H1 (cell line): ENCODE results near the gene RNF26. TPM values are rescaled to one million over a fixed set of nuclear protein-coding genes. Genes with fewer than 3 reads are reported as not detected.

Source experiments
- CTCF ChIA-PET: fragments of 300-600 bp; sonication (Branson Sonifier 250); formaldehyde crosslinking; loops from one replicate; lab custom pipeline; 2021; ENCODE audit not compliant: partially characterized antibody; lab: Charles Lee
- POLR2A ChIA-PET: fragments of 300-600 bp; sonication (Branson Sonifier 250); formaldehyde crosslinking; loops from one replicate; lab custom pipeline; 2021; ENCODE audit warnings: inconsistent platforms; ENCODE audit not compliant: partially characterized antibody; lab: Charles Lee
- DNase-seq, 2 experiments: peaks; one replicate each; pipeline versions ENCODE4 v3.0.0 to v3.0.0-alpha.2; 2010 to 2022; ENCODE audit warnings: low spot score in 2 of 2, low read depth in 1 of 2, mixed read lengths in 1 of 2
- FAIRE-seq: peaks from 2 replicates; lab custom pipeline; 2011; peaks lifted over from hg19 to GRCh38; lab: Jason Lieb, UNC
- H2AFZ ChIP-seq: 2 replicates; pipeline ENCODE4 v1.8.1; 2012; ENCODE audit warnings: low read length, inconsistent platforms
- H2AK5ac ChIP-seq: 2 replicates; pipeline ENCODE4 v1.6.1; 2013; ENCODE audit warnings: low read depth, low read length
- H2BK120ac ChIP-seq: replicated peaks from 2 replicates; pipeline ENCODE3; 2013; ENCODE audit warnings: low read depth, low read length, inconsistent platforms
- H2BK12ac ChIP-seq: 2 replicates; pipeline ENCODE4 v1.6.1; 2013; ENCODE audit warnings: low read depth, low read length
- H2BK15ac ChIP-seq: 2 replicates; pipeline ENCODE4 v1.6.1; 2013; ENCODE audit warnings: low read length
- H2BK20ac ChIP-seq: 2 replicates; pipeline ENCODE4 v1.6.1; 2013; ENCODE audit warnings: low read length
- H2BK5ac ChIP-seq: 2 replicates; pipeline ENCODE4 v1.6.1; 2013; ENCODE audit warnings: low read depth, low read length
- H3K14ac ChIP-seq: 2 replicates; pipeline ENCODE4 v1.6.1; 2013; ENCODE audit warnings: inconsistent platforms; ENCODE audit not compliant: insufficient read length
- H3K18ac ChIP-seq: 2 replicates; pipeline ENCODE4 v1.6.1; 2013; ENCODE audit warnings: low read length; ENCODE audit errors: extremely low read depth
- H3K23ac ChIP-seq: 2 replicates; pipeline ENCODE4 v1.6.1; 2013; ENCODE audit warnings: inconsistent platforms; ENCODE audit not compliant: insufficient read length
- H3K23me2 ChIP-seq: 2 replicates; pipeline ENCODE4 v1.6.1; 2013; ENCODE audit warnings: low read depth, low read length
- H3K27ac ChIP-seq: 2 replicates; pipeline ENCODE4 v1.6.1; 2011; ENCODE audit warnings: low read depth, low read length, inconsistent platforms
- H3K27me3 ChIP-seq, 4 experiments: replicated peaks in 1 of 4; 1 replicate in 1 of 4; 2 replicates in 3 of 4; pipeline versions ENCODE4 v1.6.1 to v1.8.1; 2011 to 2013; ENCODE audit warnings: low read length in 3 of 4, mild to moderate bottlenecking in 3 of 4, inconsistent platforms in 2 of 4, mixed read lengths in 2 of 4, moderate library complexity in 1 of 4; ENCODE audit not compliant: control insufficient read depth in 3 of 4, insufficient read depth in 3 of 4; ENCODE audit errors: extremely low read depth in 1 of 4
- H3K36me3 ChIP-seq, 4 experiments: 2 replicates each; pipeline versions ENCODE4 v1.6.1 to v1.8.1; 2011 to 2013; ENCODE audit warnings: mild to moderate bottlenecking in 4 of 4, low read length in 3 of 4, moderate library complexity in 2 of 4, control low read depth in 1 of 4, inconsistent platforms in 1 of 4; ENCODE audit not compliant: insufficient read depth in 4 of 4, control insufficient read depth in 2 of 4
- H3K4ac ChIP-seq: replicated peaks from 2 replicates; pipeline ENCODE3; 2013; ENCODE audit warnings: low read length, low read depth, mixed read lengths, inconsistent platforms; ENCODE audit not compliant: insufficient read length
- H3K4me1 ChIP-seq, 4 experiments: replicated peaks in 1 of 4; 1 replicate in 1 of 4; 2 replicates in 3 of 4; pipeline versions ENCODE4 v1.6.1 to v1.8.1; 2011 to 2013; ENCODE audit warnings: low read length in 3 of 4, inconsistent platforms in 2 of 4, mixed read lengths in 1 of 4; ENCODE audit not compliant: insufficient read depth in 4 of 4, control insufficient read depth in 3 of 4
- H3K4me2 ChIP-seq, 2 experiments: 2 replicates each; pipeline versions ENCODE4 v1.6.1 to v1.8.1; 2011 to 2013; ENCODE audit warnings: low read depth in 2 of 2, low read length in 2 of 2, control low read depth in 1 of 2, inconsistent platforms in 1 of 2, mild to moderate bottlenecking in 1 of 2; ENCODE audit not compliant: insufficient read depth in 1 of 2
- H3K4me3 ChIP-seq, 4 experiments: fragments of 200-600, 300-600 bp in 1 of 4; sonication (generic), shearing (Covaris generic), sonication (Bioruptor Twin) in 1 of 4; 2 replicates each; pipeline versions ENCODE4 v1.5.1 to v1.8.1; 2011 to 2016; ENCODE audit warnings: low read length in 4 of 4, low read depth in 3 of 4, control low read depth in 2 of 4, inconsistent platforms in 2 of 4, mild to moderate bottlenecking in 2 of 4, mixed read lengths in 1 of 4, moderate library complexity in 1 of 4; ENCODE audit not compliant: insufficient read depth in 2 of 4; ENCODE audit errors: extremely low read depth in 1 of 4
- H3K56ac ChIP-seq: replicated peaks from 2 replicates; pipeline ENCODE3; 2013; ENCODE audit warnings: low read depth, mild to moderate bottlenecking, mixed read lengths, low read length, inconsistent platforms; ENCODE audit not compliant: insufficient read length
- H3K79me1 ChIP-seq: 2 replicates; pipeline ENCODE4 v1.6.1; 2013; ENCODE audit warnings: low read depth, low read length, control low read depth
- H3K79me2 ChIP-seq, 2 experiments: 2 replicates each; pipeline versions ENCODE4 v1.6.1 to v1.8.1; 2012 to 2013; ENCODE audit warnings: low read length in 2 of 2, mild to moderate bottlenecking in 2 of 2, inconsistent platforms in 1 of 2; ENCODE audit not compliant: insufficient read depth in 2 of 2, control insufficient read depth in 1 of 2
- H3K9ac ChIP-seq, 4 experiments: replicated peaks in 1 of 4; 1 replicate in 1 of 4; 2 replicates in 3 of 4; pipeline versions ENCODE4 v1.6.1 to v1.8.1; 2011 to 2013; ENCODE audit warnings: low read depth in 3 of 4, low read length in 3 of 4, control low read depth in 2 of 4, mild to moderate bottlenecking in 2 of 4, moderate library complexity in 2 of 4, inconsistent platforms in 1 of 4; ENCODE audit errors: extremely low read depth in 1 of 4
- H3K9me3 ChIP-seq, 2 experiments: 2 replicates each; pipeline versions ENCODE4 v1.6.1 to v1.8.1; 2012 to 2013; ENCODE audit warnings: mild to moderate bottlenecking in 2 of 2, moderate library complexity in 2 of 2, control low read depth in 1 of 2, inconsistent platforms in 1 of 2, low read depth in 1 of 2, low read length in 1 of 2, mixed read lengths in 1 of 2; ENCODE audit not compliant: insufficient read depth in 2 of 2
- H4K20me1 ChIP-seq, 2 experiments: replicated peaks in 1 of 2; 2 replicates each; pipeline versions ENCODE3 to v1.8.1; 2011 to 2013; ENCODE audit warnings: inconsistent platforms in 2 of 2, low read length in 2 of 2, mild to moderate bottlenecking in 1 of 2; ENCODE audit not compliant: insufficient read depth in 2 of 2, control insufficient read depth in 1 of 2
- H4K5ac ChIP-seq: 2 replicates; pipeline ENCODE4 v1.6.1; 2013; ENCODE audit warnings: low read length, low read depth, mixed read lengths, inconsistent platforms; ENCODE audit not compliant: insufficient read length
- H4K8ac ChIP-seq: 2 replicates; pipeline ENCODE4 v1.8.0; 2013; ENCODE audit warnings: mild to moderate bottlenecking, moderate library complexity, low read length, inconsistent platforms; ENCODE audit not compliant: insufficient read depth; ENCODE audit errors: extremely low read depth
- H4K91ac ChIP-seq: replicated peaks from 2 replicates; pipeline ENCODE3; 2013; ENCODE audit warnings: low read length, mixed read lengths, inconsistent platforms; ENCODE audit not compliant: insufficient read length
- NRF1 ChIP-seq: IDR thresholded peaks from 2 replicates; pipeline ENCODE4 v1.6.1; 2011; ENCODE audit warnings: mild to moderate bottlenecking, low read depth, low read length, improper control_type of control experiment
- TAF7 ChIP-seq: optimal IDR thresholded peaks from 2 replicates; pipeline ENCODE3; 2011; ENCODE audit warnings: low read depth, mild to moderate bottlenecking, inconsistent platforms, low read length, moderate library complexity, borderline replicate concordance
- WGBS, 2 experiments: shearing (Covaris generic) in 1 of 2; methylation state at CpG; one replicate each; pipeline versions ENCODE4 v1.1.6 to v1.1.7; 2013 to 2015; ENCODE audit warnings: low lambda C conversion rate in 2 of 2, mixed read lengths in 2 of 2, inconsistent platforms in 1 of 2, low coverage in 1 of 2, missing lambda C conversion rate in 1 of 2; ENCODE audit not compliant: insufficient replicate concordance in 2 of 2, insufficient coverage in 1 of 2, insufficient read length in 1 of 2; ENCODE audit errors: extremely low coverage in 1 of 2, missing lambda C conversion rate in 1 of 2; 5-methylcytosine and 5-hydroxymethylcytosine counted together
- polyA plus RNA-seq, 7 experiments: library from polyadenylated mRNA; depleted of rRNA in 3 of 7; stranded (reverse) in 5 of 7; unstranded in 2 of 7; fragments of >200 nt in 5 of 7; fragments of 200-250 nt in 2 of 7; gene quantifications; 1 replicate in 5 of 7; 2 replicates in 1 of 7; 4 replicates in 1 of 7; pipeline versions ENCODE4 v1.2.1 to v1.2.3, GENCODE V29; 2011 to 2013; ENCODE audit warnings: missing spikeins in 2 of 7, mixed read lengths in 2 of 7
- total RNA-seq: library from RNA; stranded (reverse); fragmentation: NEBNext Ultra II Directional; extraction: Animal tissue kit (Norgen Biotek cat#: 25700); gene quantifications from 2 replicates; pipeline ENCODE4 v1.2.1, GENCODE V29; 2021
- TF ChIP-seq, protein P1 (sequence below): IDR thresholded peaks from 2 replicates; pipeline ENCODE4 v1.6.1; 2011; ENCODE audit warnings: low read depth, mild to moderate bottlenecking, low read length; ENCODE audit not compliant: insufficient read depth

The RNF26 gene
- total and polyA plus RNA-seq, 2 of the 8 experiments (the other 6 are each of a cell fraction or from before 2014, with no cell fraction given): 82.7 to 84.0 TPM

GRCh38 chr11:119367661-119368120 lies 33.4 kb downstream of the RNF26 start:
- Histone ChIP-seq H3K4me1 (peaks cover 0 to 21% (median 15%) of the 10 kb centered on the region in 4 experiments; a peak in 6 of 7 replicates), H2BK15ac (peak overlapping the region; percentile 88; the same call in 1 of the 2 replicates), H3K79me1 (no peaks in the 10 kb centered on the region), H3K4me3 (no peak overlapping the region), H2BK12ac (peak overlapping the region; percentile 14; the same call in 1 of the 2 replicates), H3K18ac (0 out of 2 replicates have a peak overlapping the region, but pooled peaks have one; percentile 15), H2BK20ac (no peak overlapping the region), H3K23me2 (peaks cover 4% of the 10 kb centered on the region; the same call in 1 of the 2 replicates), H4K5ac (no peak overlapping the region), H3K27me3 (peaks cover 16 to 30% (median 28%) of the 10 kb centered on the region in 4 experiments), H4K8ac (no peak overlapping the region), H2AFZ (no peak overlapping the region), H3K9ac (no peak overlapping the region), H3K56ac (no peak overlapping the region), H3K79me2 (no peaks in the 10 kb centered on the region), H2BK5ac (no peak overlapping the region), H3K9me3 (no peaks in the 10 kb centered on the region; a peak in 1 of 4 replicates), H3K4ac (no peak overlapping the region), H2AK5ac (no peak overlapping the region), H3K27ac (no peak overlapping the region), H3K14ac (no peak overlapping the region), H3K4me2 (no peak overlapping the region), H4K91ac (no peak overlapping the region), H2BK120ac (no peak overlapping the region), H3K23ac (no peak overlapping the region), H3K36me3 (no peaks in the 10 kb centered on the region), H4K20me1 (peaks cover 2 to 11% of the 10 kb centered on the region in 2 experiments)
- FAIRE-seq (no peak), DNase-seq (no peak)
- CTCF ChIA-PET: interaction anchor here (0.9 to 26.3 kb wide), 13 partner anchors 8 to 238 kb away, joined by 3 to 474 read pairs (median 5); partner anchors contain the start of genes C1QTNF5, MFRP, THY1 and USP2
- POLR2A ChIA-PET: interaction anchor here (1.0 to 1.8 kb wide), 3 partner anchors 8 to 194 kb away, joined by 3 to 5 read pairs (median 5); no protein-coding TSS in a partner anchor
- 85% methylated on average over 9 of the region's 9 CpGs; no CpG with 5 or more reads in 1 of the 2 experiments for WGBS, 2 experiments
- TF ChIP-seq, protein P1, sequence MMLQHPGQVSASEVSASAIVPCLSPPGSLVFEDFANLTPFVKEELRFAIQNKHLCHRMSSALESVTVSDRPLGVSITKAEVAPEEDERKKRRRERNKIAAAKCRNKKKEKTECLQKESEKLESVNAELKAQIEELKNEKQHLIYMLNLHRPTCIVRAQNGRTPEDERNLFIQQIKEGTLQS: no peak
- TF ChIP-seq TAF7: no peak
- no peak for TF ChIP-seq NRF1
